HepG2 (cell line): Measurements from ENCODE around the gene NMRAL1. TPM values are rescaled to one million over a fixed set of nuclear protein-coding genes. Genes with fewer than 3 reads are reported as not detected.
A peak's percentile ranks its signal among the peaks of the same experiment; 100 is the strongest.

Source experiments
- ATAC-seq: fragments of 200-7000 bp; cut with Tn5 transposase; 3 replicates; pipeline ENCODE4 v1.9.1; 2020; ENCODE audit warnings: mild to moderate bottlenecking, moderate library complexity
- BruUV-seq: library from RNA; stranded (reverse); fragments of 400-500 nt; replicated peaks from 2 replicates; lab custom pipeline; 2021; lab: Mats Ljungman, UMichigan
- CTCF ChIA-PET: fragments of 300-600 bp; formaldehyde crosslinking; extraction: SDS; loops from one replicate; lab custom pipeline; 2021; ENCODE audit warnings: low total read pairs, inconsistent platforms, low intra/inter-chr PET ratio; lab: Yijun Ruan, JAX
- POLR2A ChIA-PET: fragments of 350-600 bp; sonication (Branson Sonifier 250); formaldehyde crosslinking; loops from one replicate; lab custom pipeline; 2020; ENCODE audit warnings: antibody characterized with exemption, inconsistent platforms; lab: Yijun Ruan, JAX
- DNase-seq: peaks from one replicate; pipeline ENCODE4 v3.0.0-alpha.2; 2015; ENCODE audit warnings: low spot score
- FAIRE-seq: peaks from 3 replicates; lab custom pipeline; 2011; peaks lifted over from hg19 to GRCh38; lab: Jason Lieb, UNC
- H2AFZ ChIP-seq: one replicate; pipeline ENCODE4 v1.6.1; 2011; ENCODE audit warnings: low read length, inconsistent platforms
- H3K27ac ChIP-seq: fragments of 300-600 bp; 3 replicates; pipeline ENCODE4 v1.8.0; 2011; ENCODE audit warnings: mixed run types, mild to moderate bottlenecking, mixed read lengths, low read length, inconsistent platforms; ENCODE audit not compliant: insufficient read depth; ENCODE audit errors: extremely low read length
- H3K27me3 ChIP-seq, 2 experiments: fragments of 200-600 bp in 1 of 2; 2 replicates in 1 of 2; 3 replicates in 1 of 2; pipeline versions ENCODE4 v1.6.0 to v1.8.0; 2011; ENCODE audit warnings: low read length in 2 of 2, mild to moderate bottlenecking in 2 of 2, moderate library complexity in 2 of 2, inconsistent platforms in 1 of 2; ENCODE audit not compliant: insufficient read depth in 2 of 2, control insufficient read depth in 1 of 2
- H3K36me3 ChIP-seq, 2 experiments: fragments of 200-600 bp in 1 of 2; replicated peaks in 1 of 2; 2 replicates in 1 of 2; 3 replicates in 1 of 2; pipeline versions ENCODE4 v1.5.1 to v1.8.0; 2011; ENCODE audit warnings: low read length in 2 of 2, inconsistent platforms in 1 of 2; ENCODE audit not compliant: insufficient read depth in 2 of 2, control insufficient read depth in 1 of 2
- H3K4me1 ChIP-seq: 2 replicates; pipeline ENCODE4 v1.5.1; 2012; ENCODE audit warnings: low read length, inconsistent platforms; ENCODE audit not compliant: insufficient read depth
- H3K4me2 ChIP-seq: 2 replicates; pipeline ENCODE4 v1.6.0; 2011; ENCODE audit warnings: low read depth, low read length, inconsistent platforms
- H3K4me3 ChIP-seq, 3 experiments: fragments of 200-600 bp in 1 of 3; sonication (generic), shearing (Covaris generic) in 1 of 3; replicated peaks in 1 of 3; 2 replicates each; pipeline ENCODE4 v1.5.1; 2011 to 2016; ENCODE audit warnings: low read length in 3 of 3, inconsistent platforms in 2 of 3, low read depth in 2 of 3, mild to moderate bottlenecking in 2 of 3, control low read depth in 1 of 3, mixed read lengths in 1 of 3; ENCODE audit not compliant: insufficient read depth in 1 of 3
- H3K79me2 ChIP-seq: one replicate; pipeline ENCODE4 v1.6.1; 2011; ENCODE audit warnings: low read length, inconsistent platforms; ENCODE audit not compliant: insufficient read depth
- H3K9ac ChIP-seq: 2 replicates; pipeline ENCODE4 v1.6.0; 2011; ENCODE audit warnings: mild to moderate bottlenecking, low read depth, low read length, inconsistent platforms; ENCODE audit not compliant: insufficient read depth
- H3K9me3 ChIP-seq: 2 replicates; pipeline ENCODE4 v1.5.1; 2012; ENCODE audit warnings: mild to moderate bottlenecking, low read length
- H4K20me1 ChIP-seq: 2 replicates; pipeline ENCODE4 v1.6.0; 2011; ENCODE audit warnings: inconsistent platforms, mild to moderate bottlenecking, low read length, moderate library complexity; ENCODE audit not compliant: insufficient read depth
- CSRNP1 ChIP-seq: sonication (generic); formaldehyde crosslinking; IDR thresholded peaks from 2 replicates; pipeline ENCODE4 v1.8.1; 2023; ENCODE audit warnings: mild to moderate bottlenecking, missing genetic modification reagents
- EED ChIP-seq: sonication (generic); formaldehyde crosslinking; IDR thresholded peaks from 2 replicates; pipeline ENCODE4 v1.5.0; 2020; ENCODE audit warnings: mild to moderate bottlenecking, missing genetic modification reagents
- HMG20A ChIP-seq: IDR thresholded peaks from 2 replicates; pipeline ENCODE4 v1.6.1; 2016; ENCODE audit warnings: borderline replicate concordance
- HMG20B ChIP-seq: conservative IDR thresholded peaks from 2 replicates; pipeline ENCODE4 v1.6.1; 2016; ENCODE audit warnings: missing genetic modification reagents, missing compliant biosample characterization
- KIAA2018 ChIP-seq: sonication (generic); formaldehyde crosslinking; IDR thresholded peaks from 2 replicates; pipeline ENCODE4 v1.5.0; 2020; ENCODE audit warnings: mild to moderate bottlenecking, missing genetic modification reagents, borderline replicate concordance
- MIER2 ChIP-seq: IDR thresholded peaks from 2 replicates; pipeline ENCODE4 v1.6.1; 2016; ENCODE audit warnings: missing biosample characterization, missing genetic modification reagents
- SAFB2 ChIP-seq: sonication (generic); formaldehyde crosslinking; IDR thresholded peaks from 2 replicates; pipeline ENCODE4 v1.5.1; 2020; ENCODE audit warnings: missing genetic modification reagents, low read depth, mild to moderate bottlenecking, borderline replicate concordance
- TRAFD1 ChIP-seq: sonication (generic); formaldehyde crosslinking; IDR thresholded peaks from 2 replicates; pipeline ENCODE4 v1.5.1; 2020; ENCODE audit warnings: missing genetic modification reagents, mild to moderate bottlenecking, borderline replicate concordance
- ZNF232 ChIP-seq: sonication (generic); formaldehyde crosslinking; IDR thresholded peaks from 2 replicates; pipeline ENCODE4 v1.4.0; 2020; ENCODE audit warnings: missing genetic modification reagents, borderline replicate concordance
- ZNF800 ChIP-seq: sonication (generic); formaldehyde crosslinking; IDR thresholded peaks from 2 replicates; pipeline ENCODE4 v1.4.0; 2020; ENCODE audit warnings: missing genetic modification reagents
- WGBS: methylation state at CpG from one replicate; pipeline ENCODE4 v1.1.6; 2017; ENCODE audit warnings: low lambda C conversion rate; 5-methylcytosine and 5-hydroxymethylcytosine counted together
- in situ Hi-C: cut with HindIII; loops from 2 replicates; pipeline ENCODE4 v1.10.0; 2017; ENCODE audit warnings: low pct_unique_long_range_greater_than_20kb; ENCODE audit not compliant: extremely low pct_ligation_motif_present
- intact Hi-C: fragments of 100-400 bp; cut with micrococcal nuclease; formaldehyde crosslinking; loops from one replicate; pipeline ENCODE4 v1.10.0; 2022; ENCODE audit not compliant: unreplicated experiment
- polyA plus RNA-seq, 8 experiments: library from polyadenylated mRNA; depleted of rRNA in 3 of 8; stranded (reverse) in 7 of 8; unstranded in 1 of 8; fragments of >200 nt; fragmentation: Illumina TruSeq in 4 of 8; extraction: Trizol in 4 of 8; gene quantifications; 2 replicates each; pipeline versions ENCODE4 v1.2.1 to v1.2.3, GENCODE V29; 2011 to 2016; ENCODE audit warnings: low read depth in 4 of 8, missing spikeins in 1 of 8, mixed read lengths in 1 of 8; ENCODE audit not compliant: insufficient read depth in 1 of 8
- total RNA-seq, 5 experiments: library from RNA; depleted of rRNA; stranded (reverse); fragments of >200 nt; fragmentation: Illumina TruSeq; extraction: Trizol; gene quantifications; 2 replicates each; pipeline ENCODE4 v1.2.3, GENCODE V29; 2016; ENCODE audit warnings: low read depth in 1 of 5

NMRAL1 gene
- total and polyA plus RNA-seq, 2 of the 13 experiments (the other 11 are each of a cell fraction or from before 2014, with no cell fraction given) = 30.8 to 33.1 TPM

- TF ChIP-seq CSRNP1 (CRISPR knock-in tag) = no peak
- no peak for TF ChIP-seq TRAFD1 (CRISPR knock-in tag)
- 0 out of 2 replicates have a peak, but pooled peaks have one; percentile 48 for TF ChIP-seq MIER2
- no peak for TF ChIP-seq ZNF232 (CRISPR knock-in tag)
- TF ChIP-seq SAFB2 = no peak
- no peak for TF ChIP-seq EED (CRISPR knock-in tag)
- TF ChIP-seq HMG20A (CRISPR knock-in tag) = no peak
These were observed 19.8 kb downstream of the NMRAL1 start (continued) for GRCh38 chr16:4454623-4455022.

- Histone ChIP-seq H3K4me3 (no peak overlapping the region), H3K4me1 (no peaks in the 10 kb centered on the region), H3K9me3 (no peaks in the 10 kb centered on the region), H3K36me3 (peaks cover 40 to 78% of the 10 kb centered on the region in 2 experiments; a peak in 4 of 5 replicates), H2AFZ (no peak overlapping the region), H4K20me1 (no peaks in the 10 kb centered on the region), H3K79me2 (no peaks in the 10 kb centered on the region), H3K27ac (no peak overlapping the region), H3K4me2 (no peak overlapping the region), H3K9ac (no peak overlapping the region), H3K27me3 (no peaks in the 10 kb centered on the region)
- FAIRE-seq (no peak), DNase-seq (no peak), ATAC-seq (no peak)
- BruUV-seq = no TSS peak
- intact Hi-C loops = no loop called here
- in situ Hi-C loops = no loop called here
- CTCF ChIA-PET = no interaction called here
- POLR2A ChIA-PET = no interaction called here
- 100% methylated on average over 5 of the region's 5 CpGs for WGBS
- TF ChIP-seq ZNF800 (CRISPR knock-in tag) = no peak
- no peak for TF ChIP-seq KIAA2018 (CRISPR knock-in tag)
- TF ChIP-seq HMG20B (CRISPR knock-in tag) = no peak
These were observed 21.8 kb downstream of the NMRAL1 start for GRCh38 chr16:4452674-4453073.
